Hematopoietic multipotent progenitor cell treated with erythropoietin and hydrocortisone succinate and interleukin-3 and kit ligand, for 17 days (in vitro differentiated cells): ENCODE measurements around the gene MFAP1.
A peak's percentile ranks its signal among the peaks of the same experiment; 100 is the strongest.
"Not testable (repeated sequence)": the region's sequence is repeated elsewhere in the genome, so short reads cannot be mapped to it uniquely, and the experiment has no call there.

Experiments used
- DNase-seq: peaks from one replicate; pipeline ENCODE4 v3.0.0-alpha.2; 2015; ENCODE audit warnings: low spot score

The MFAP1 gene

GRCh38 chr15:43824302-43825246, at the start of gene MFAP1:
TSS of gene MFAP1 (minus strand) at chr15:43824690. CDS start at chr15:43824569, 121 bp downstream.
- peak; percentile 93 for DNase-seq

- DNase-seq = no peak
These were observed 49.2 kb upstream of the MFAP1 start for GRCh38 chr15:43873651-43874050.

- peak; percentile 22 for DNase-seq
These were observed 48.0 kb upstream of the MFAP1 start for GRCh38 chr15:43872416-43873020.

- no peak for DNase-seq
These were observed 47.3 kb upstream of the MFAP1 start for GRCh38 chr15:43871835-43872234.

- DNase-seq = no peak
These were observed 43.9 kb upstream of the MFAP1 start for GRCh38 chr15:43868406-43868805.

- no peak for DNase-seq
These were observed 42.6 kb upstream of the MFAP1 start for GRCh38 chr15:43867096-43867495.

- DNase-seq = not testable (repeated sequence)
These were observed 42.1 kb upstream of the MFAP1 start for GRCh38 chr15:43866636-43867035.

GRCh38 chr15:43859546-43859945, 35.1 kb upstream of the MFAP1 start:
- no peak for DNase-seq

- DNase-seq = no peak
These were observed 30.3 kb upstream of the MFAP1 start for GRCh38 chr15:43854801-43855200.

GRCh38 chr15:43852607-43853006, 28.1 kb upstream of the MFAP1 start:
- no peak for DNase-seq

- DNase-seq = no peak
These were observed 26.8 kb upstream of the MFAP1 start for GRCh38 chr15:43851251-43851650.

- DNase-seq = no peak
These were observed 20.9 kb upstream of the MFAP1 start for GRCh38 chr15:43845421-43845820.

GRCh38 chr15:43832485-43832884, 8.0 kb upstream of the MFAP1 start:
- not testable (repeated sequence) for DNase-seq

GRCh38 chr15:43831519-43832052, 7.1 kb upstream of the MFAP1 start:
- not testable (repeated sequence) for DNase-seq

GRCh38 chr15:43830691-43831275, 6.3 kb upstream of the MFAP1 start:
- not testable (repeated sequence) for DNase-seq

GRCh38 chr15:43829951-43830540, 5.6 kb upstream of the MFAP1 start:
- not testable (repeated sequence) for DNase-seq

- no peak for DNase-seq
These were observed 3.7 kb upstream of the MFAP1 start for GRCh38 chr15:43828061-43828657.

- DNase-seq = peak; percentile 65
These were observed 2.2 kb upstream of the MFAP1 start, which contains the start of gene WDR76 for GRCh38 chr15:43826508-43827341. TSS of gene WDR76 (plus strand) at chr15:43827002. CDS start at chr15:43827033, 31 bp downstream.

- no peak for DNase-seq
These were observed 1.6 kb upstream of the MFAP1 start for GRCh38 chr15:43826029-43826507.

GRCh38 chr15:43825305-43825704, 815 bp upstream of the MFAP1 start:
- not testable (repeated sequence) for DNase-seq

- DNase-seq = no peak
These were observed 3.0 kb downstream of the MFAP1 start for GRCh38 chr15:43821505-43821904.
